ENCODE measurements around the gene TMOD1.

The TMOD1 gene

GRCh38 chr9:97628668-97629067, 127.2 kb downstream of the TMOD1 start:
- H3K9me3 ChIP-seq (ENCODE audit: control insufficient read depth in 1 of 2, low read length in 2 of 2): no peaks in the 10 kb centered on the region
- H3K36me3 ChIP-seq (ENCODE audit: control insufficient read depth in 1 of 2, insufficient read depth in 2 of 2, low read length in 2 of 2): peaks cover 5 to 21% of the 10 kb centered on the region in 2 donors
- no peak overlapping the region for H3K9ac ChIP-seq (ENCODE audit: low read depth in 1 of 2, low read length in 2 of 2)
- H3K4me1 ChIP-seq (ENCODE audit: control insufficient read depth in 1 of 2, insufficient read depth in 2 of 2, low read length in 2 of 2): peaks cover 10 to 21% of the 10 kb centered on the region in 2 donors
- H3K27me3 ChIP-seq (ENCODE audit: control insufficient read depth in 1 of 2, insufficient read depth in 2 of 2, low read length in 2 of 2): no peaks in the 10 kb centered on the region
- H3K4me3 ChIP-seq (ENCODE audit: low read depth in 1 of 2, low read length in 2 of 2): no peak overlapping the region
- H3K27ac ChIP-seq (ENCODE audit: low read depth, low read length): no peak overlapping the region

DNA sequence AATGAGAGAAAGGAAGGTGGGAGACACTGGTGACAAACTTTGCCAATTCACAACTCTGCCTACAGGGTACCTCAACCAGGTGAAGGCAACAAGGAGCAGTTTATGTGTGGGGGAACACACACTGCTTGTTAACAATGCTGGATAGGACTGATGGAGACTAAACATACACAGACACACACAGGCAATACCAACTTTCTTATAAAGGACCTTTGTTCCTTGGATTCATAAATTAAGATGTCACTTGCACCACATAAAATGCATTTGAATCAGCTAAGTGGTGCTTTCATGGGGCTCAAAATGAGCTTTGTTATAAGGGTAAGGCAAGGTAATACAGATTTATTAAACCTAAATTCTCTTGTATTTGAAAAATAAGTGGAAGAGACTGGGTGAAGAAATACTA, 127.7 kb downstream of the TMOD1 start:
- Histone ChIP-seq H3K4me1 (ENCODE audit: control insufficient read depth in 1 of 2, insufficient read depth in 2 of 2, low read length in 2 of 2) (peaks cover 10 to 21% of the 10 kb centered on the region in 2 donors), H3K27ac (ENCODE audit: low read depth, low read length) (no peak overlapping the region), H3K27me3 (ENCODE audit: control insufficient read depth in 1 of 2, insufficient read depth in 2 of 2, low read length in 2 of 2) (no peaks in the 10 kb centered on the region), H3K4me3 (ENCODE audit: low read depth in 1 of 2, low read length in 2 of 2) (no peak overlapping the region), H3K9me3 (ENCODE audit: control insufficient read depth in 1 of 2, low read length in 2 of 2) (no peaks in the 10 kb centered on the region), H3K9ac (ENCODE audit: low read depth in 1 of 2, low read length in 2 of 2) (no peak overlapping the region), H3K36me3 (ENCODE audit: control insufficient read depth in 1 of 2, insufficient read depth in 2 of 2, low read length in 2 of 2) (peaks cover 5 to 17% of the 10 kb centered on the region in 2 donors)

- H3K36me3 ChIP-seq (ENCODE audit: control insufficient read depth in 1 of 2, insufficient read depth in 2 of 2, low read length in 2 of 2): peaks cover 1 to 6% of the 10 kb centered on the region in 2 donors
- H3K27ac ChIP-seq (ENCODE audit: low read depth, low read length): no peak overlapping the region
- H3K4me3 ChIP-seq (ENCODE audit: low read depth in 1 of 2, low read length in 2 of 2): no peak overlapping the region
- no peaks in the 10 kb centered on the region for H3K9me3 ChIP-seq (ENCODE audit: control insufficient read depth in 1 of 2, low read length in 2 of 2)
- H3K4me1 ChIP-seq (ENCODE audit: control insufficient read depth in 1 of 2, insufficient read depth in 2 of 2, low read length in 2 of 2): peaks cover 20 to 32% of the 10 kb centered on the region in 2 donors
- H3K9ac ChIP-seq (ENCODE audit: low read depth in 1 of 2, low read length in 2 of 2): no peak overlapping the region
- no peaks in the 10 kb centered on the region for H3K27me3 ChIP-seq (ENCODE audit: control insufficient read depth in 1 of 2, insufficient read depth in 2 of 2, low read length in 2 of 2)
These were observed 129.1 kb downstream of the TMOD1 start for GRCh38 chr9:97630591-97630990.

DNA sequence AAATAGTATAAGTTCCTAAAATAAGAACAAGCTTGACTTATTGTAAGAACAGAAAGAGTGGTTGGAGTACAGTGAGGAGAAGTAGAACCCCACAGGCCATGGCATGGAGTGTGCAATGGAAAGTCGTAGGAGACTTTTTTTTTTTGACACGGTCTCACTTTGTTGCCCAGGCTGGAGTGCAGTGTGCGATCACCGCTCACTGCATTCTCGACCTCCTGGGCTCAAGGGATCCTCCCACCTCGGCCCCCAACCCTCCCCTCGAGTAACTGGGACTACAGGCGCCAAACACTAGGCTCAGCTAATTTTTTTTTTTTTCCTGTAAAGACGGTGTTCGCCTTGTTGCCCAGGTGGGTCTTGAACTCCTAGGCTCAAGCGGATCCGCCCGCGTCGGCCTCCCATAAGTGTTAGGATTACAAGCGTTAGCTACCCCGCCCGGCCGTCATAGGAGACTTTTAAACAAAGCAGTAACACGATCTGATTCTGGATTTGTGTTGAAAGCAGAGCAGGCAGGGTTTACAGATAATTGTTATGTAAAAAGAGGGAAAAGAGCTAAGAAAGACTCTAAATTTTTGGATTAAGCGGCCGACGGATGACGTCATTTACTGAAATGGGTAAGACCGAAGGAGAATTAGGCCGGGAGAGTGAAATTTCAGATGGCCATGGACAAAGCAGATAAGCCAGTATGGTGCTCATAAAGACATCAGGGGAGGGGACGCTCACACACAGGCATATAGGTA, 130.9 kb downstream of the TMOD1 start:
- Histone ChIP-seq H3K9me3 (ENCODE audit: control insufficient read depth in 1 of 2, low read length in 2 of 2) (no peaks in the 10 kb centered on the region), H3K4me3 (ENCODE audit: low read depth in 1 of 2, low read length in 2 of 2) (peak overlapping the region; percentile 87 to 96), H3K27me3 (ENCODE audit: control insufficient read depth in 1 of 2, insufficient read depth in 2 of 2, low read length in 2 of 2) (no peaks in the 10 kb centered on the region), H3K9ac (ENCODE audit: low read depth in 1 of 2, low read length in 2 of 2) (peak overlapping the region; percentile 95 to 96), H3K4me1 (ENCODE audit: control insufficient read depth in 1 of 2, insufficient read depth in 2 of 2, low read length in 2 of 2) (peaks cover 32 to 37% of the 10 kb centered on the region in 2 donors), H3K36me3 (ENCODE audit: control insufficient read depth in 1 of 2, insufficient read depth in 2 of 2, low read length in 2 of 2) (no peaks in the 10 kb centered on the region), H3K27ac (ENCODE audit: low read depth, low read length) (peak overlapping the region; percentile 100)

DNA sequence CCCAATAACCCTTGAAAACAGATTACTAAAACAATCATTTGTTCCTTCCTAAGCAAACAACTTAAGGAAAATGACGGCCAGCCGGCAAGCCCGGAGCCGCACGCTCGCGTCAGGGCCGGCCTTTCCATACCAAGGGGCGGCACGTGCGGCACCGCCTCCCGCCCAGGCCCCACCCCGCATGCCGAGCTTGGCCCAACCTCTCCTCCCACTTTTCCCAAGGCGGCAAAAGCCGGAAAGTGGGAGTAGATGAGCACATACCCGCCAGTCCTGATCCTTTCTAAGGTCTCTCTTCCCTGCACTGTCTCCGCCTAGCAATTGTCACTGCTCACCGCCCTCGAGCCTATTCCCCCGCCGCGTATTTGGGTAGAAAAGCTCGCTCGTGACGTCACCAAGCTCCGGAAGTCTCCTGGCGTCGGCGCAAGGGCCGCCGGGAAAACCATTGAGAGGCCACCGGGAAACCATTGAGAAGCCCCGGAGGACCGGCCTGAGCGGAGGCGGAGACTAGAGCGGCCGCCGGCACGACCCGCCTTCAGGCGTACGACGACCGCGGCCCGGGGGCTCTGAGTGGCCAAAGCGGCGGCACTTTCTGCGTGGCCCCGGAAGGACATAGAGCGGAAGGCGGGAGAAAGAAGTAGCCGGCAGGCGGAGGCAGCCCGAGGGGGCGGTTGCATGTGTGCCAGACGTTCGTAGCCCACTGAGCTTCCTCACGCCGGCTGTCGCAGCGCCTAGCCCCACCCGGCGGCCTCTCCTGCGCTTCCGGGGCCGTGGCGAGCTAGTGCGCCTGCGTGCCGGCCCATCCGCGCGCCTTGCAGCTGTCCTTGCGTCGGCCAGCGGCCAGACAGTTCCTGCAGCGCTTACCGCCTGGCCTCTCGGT, 131.8 kb downstream of the TMOD1 start, which contains the start of the genes NCBP1 and TSTD2:
NCBP1 (plus strand) TSS at position 837 of the 874 bp plus-strand sequence. CDS start 61 bp downstream, outside the sequence.
TSTD2 (minus strand) TSS at position 384 of the 874 bp plus-strand sequence. CDS start 5,806 bp downstream, outside the sequence.
- Histone ChIP-seq H3K4me3 (ENCODE audit: low read depth in 1 of 2, low read length in 2 of 2) (peak within 1 kb of the TSS; percentile 87 to 96), H3K9ac (ENCODE audit: low read depth in 1 of 2, low read length in 2 of 2) (peak within 1 kb of the TSS; percentile 95 to 96), H3K27ac (ENCODE audit: low read depth, low read length) (peak within 1 kb of the TSS; percentile 100), H3K36me3 (ENCODE audit: control insufficient read depth in 1 of 2, insufficient read depth in 2 of 2, low read length in 2 of 2) (no peaks in the 10 kb centered on the region), H3K9me3 (ENCODE audit: control insufficient read depth in 1 of 2, low read length in 2 of 2) (no peaks in the 10 kb centered on the region), H3K4me1 (ENCODE audit: control insufficient read depth in 1 of 2, insufficient read depth in 2 of 2, low read length in 2 of 2) (peaks cover 32 to 38% of the 10 kb centered on the region in 2 donors), H3K27me3 (ENCODE audit: control insufficient read depth in 1 of 2, insufficient read depth in 2 of 2, low read length in 2 of 2) (no peaks in the 10 kb centered on the region)

GRCh38 chr9:97633859-97634490, 132.5 kb downstream of the TMOD1 start:
- H3K9ac ChIP-seq (ENCODE audit: low read depth in 1 of 2, low read length in 2 of 2): peak overlapping the region; percentile 90 to 96
- no peaks in the 10 kb centered on the region for H3K9me3 ChIP-seq (ENCODE audit: control insufficient read depth in 1 of 2, low read length in 2 of 2)
- no peaks in the 10 kb centered on the region for H3K27me3 ChIP-seq (ENCODE audit: control insufficient read depth in 1 of 2, insufficient read depth in 2 of 2, low read length in 2 of 2)
- H3K36me3 ChIP-seq (ENCODE audit: control insufficient read depth in 1 of 2, insufficient read depth in 2 of 2, low read length in 2 of 2): no peaks in the 10 kb centered on the region
- H3K4me3 ChIP-seq (ENCODE audit: low read depth in 1 of 2, low read length in 2 of 2): peak overlapping the region; percentile 87 to 96
- H3K27ac ChIP-seq (ENCODE audit: low read depth, low read length): peak overlapping the region; percentile 100
- peaks cover 32 to 45% of the 10 kb centered on the region in 2 donors for H3K4me1 ChIP-seq (ENCODE audit: control insufficient read depth in 1 of 2, insufficient read depth in 2 of 2, low read length in 2 of 2)

GRCh38 chr9:97635026-97635425, 133.6 kb downstream of the TMOD1 start:
- peaks cover 32 to 42% of the 10 kb centered on the region in 2 donors for H3K4me1 ChIP-seq (ENCODE audit: control insufficient read depth in 1 of 2, insufficient read depth in 2 of 2, low read length in 2 of 2)
- peak overlapping the region; percentile 87 to 96 for H3K4me3 ChIP-seq (ENCODE audit: low read depth in 1 of 2, low read length in 2 of 2)

DNA sequence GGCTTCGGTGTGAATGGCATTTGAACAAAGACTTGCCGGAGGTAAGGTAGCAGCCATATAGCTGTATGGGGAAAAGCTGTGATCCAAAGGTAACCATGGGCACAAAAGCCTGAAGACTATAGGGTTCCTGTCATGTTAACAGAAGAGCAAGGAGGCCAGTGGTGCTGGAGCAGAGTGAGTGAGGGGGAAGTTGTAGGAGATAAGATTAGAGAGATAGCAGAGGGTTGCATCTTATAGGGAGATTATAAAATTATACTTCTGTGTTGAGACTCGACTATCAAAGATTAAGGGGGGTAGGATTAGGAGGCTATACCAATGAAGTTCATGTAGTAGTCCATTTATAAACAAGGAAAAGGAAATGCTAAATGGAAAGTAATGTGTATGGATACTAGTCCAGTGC, 135.4 kb downstream of the TMOD1 start:
- H3K9ac ChIP-seq (ENCODE audit: low read depth in 1 of 2, low read length in 2 of 2): no peak overlapping the region
- H3K4me3 ChIP-seq (ENCODE audit: low read depth in 1 of 2, low read length in 2 of 2): no peak overlapping the region
- no peaks in the 10 kb centered on the region for H3K9me3 ChIP-seq (ENCODE audit: control insufficient read depth in 1 of 2, low read length in 2 of 2)
- H3K27ac ChIP-seq (ENCODE audit: low read depth, low read length): no peak overlapping the region
- no peaks in the 10 kb centered on the region for H3K27me3 ChIP-seq (ENCODE audit: control insufficient read depth in 1 of 2, insufficient read depth in 2 of 2, low read length in 2 of 2)
- H3K36me3 ChIP-seq (ENCODE audit: control insufficient read depth in 1 of 2, insufficient read depth in 2 of 2, low read length in 2 of 2): peaks cover 0 to 7% of the 10 kb centered on the region in 2 donors
- peaks cover 27 to 36% of the 10 kb centered on the region in 2 donors for H3K4me1 ChIP-seq (ENCODE audit: control insufficient read depth in 1 of 2, insufficient read depth in 2 of 2, low read length in 2 of 2)

More at GRCh38 chr9:97635026-97635425, 133.6 kb downstream of the TMOD1 start:
- Histone ChIP-seq H3K9me3 (ENCODE audit: control insufficient read depth in 1 of 2, low read length in 2 of 2) (no peaks in the 10 kb centered on the region), H3K27me3 (ENCODE audit: control insufficient read depth in 1 of 2, insufficient read depth in 2 of 2, low read length in 2 of 2) (no peaks in the 10 kb centered on the region), H3K27ac (ENCODE audit: low read depth, low read length) (no peak overlapping the region), H3K36me3 (ENCODE audit: control insufficient read depth in 1 of 2, insufficient read depth in 2 of 2, low read length in 2 of 2) (no peaks in the 10 kb centered on the region), H3K9ac (ENCODE audit: low read depth in 1 of 2, low read length in 2 of 2) (peak overlapping the region in 1 of 2 donors; percentile 96)

DNA sequence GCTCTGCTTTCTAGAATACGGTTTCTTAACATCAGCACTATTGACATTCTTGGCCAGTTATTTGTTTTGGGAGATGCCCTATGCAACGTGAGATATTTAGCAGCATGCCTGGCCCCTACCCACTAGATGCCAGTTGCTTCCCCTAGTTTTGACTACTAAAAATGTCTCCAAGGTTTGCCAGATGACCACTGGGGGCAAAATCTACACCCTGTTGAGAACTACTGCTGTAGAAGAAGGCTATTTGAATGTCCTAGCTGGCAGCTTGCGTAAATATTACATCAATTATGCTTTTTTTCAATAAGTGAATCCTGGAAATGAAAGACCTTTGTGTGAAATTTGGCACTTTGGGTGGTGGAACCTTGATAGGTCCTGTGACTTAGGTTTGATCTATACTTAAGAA, 137.2 kb downstream of the TMOD1 start:
- no peak overlapping the region for H3K4me3 ChIP-seq (ENCODE audit: low read depth in 1 of 2, low read length in 2 of 2)
- peaks cover 8 to 14% of the 10 kb centered on the region in 2 donors for H3K36me3 ChIP-seq (ENCODE audit: control insufficient read depth in 1 of 2, insufficient read depth in 2 of 2, low read length in 2 of 2)
- no peak overlapping the region for H3K9ac ChIP-seq (ENCODE audit: low read depth in 1 of 2, low read length in 2 of 2)
- H3K27ac ChIP-seq (ENCODE audit: low read depth, low read length): no peak overlapping the region
- H3K4me1 ChIP-seq (ENCODE audit: control insufficient read depth in 1 of 2, insufficient read depth in 2 of 2, low read length in 2 of 2): peaks cover 22 to 33% of the 10 kb centered on the region in 2 donors
- H3K9me3 ChIP-seq (ENCODE audit: control insufficient read depth in 1 of 2, low read length in 2 of 2): no peaks in the 10 kb centered on the region
- no peaks in the 10 kb centered on the region for H3K27me3 ChIP-seq (ENCODE audit: control insufficient read depth in 1 of 2, insufficient read depth in 2 of 2, low read length in 2 of 2)
